ENCODE results near the gene ZNF646.

The ZNF646 gene, protein sequence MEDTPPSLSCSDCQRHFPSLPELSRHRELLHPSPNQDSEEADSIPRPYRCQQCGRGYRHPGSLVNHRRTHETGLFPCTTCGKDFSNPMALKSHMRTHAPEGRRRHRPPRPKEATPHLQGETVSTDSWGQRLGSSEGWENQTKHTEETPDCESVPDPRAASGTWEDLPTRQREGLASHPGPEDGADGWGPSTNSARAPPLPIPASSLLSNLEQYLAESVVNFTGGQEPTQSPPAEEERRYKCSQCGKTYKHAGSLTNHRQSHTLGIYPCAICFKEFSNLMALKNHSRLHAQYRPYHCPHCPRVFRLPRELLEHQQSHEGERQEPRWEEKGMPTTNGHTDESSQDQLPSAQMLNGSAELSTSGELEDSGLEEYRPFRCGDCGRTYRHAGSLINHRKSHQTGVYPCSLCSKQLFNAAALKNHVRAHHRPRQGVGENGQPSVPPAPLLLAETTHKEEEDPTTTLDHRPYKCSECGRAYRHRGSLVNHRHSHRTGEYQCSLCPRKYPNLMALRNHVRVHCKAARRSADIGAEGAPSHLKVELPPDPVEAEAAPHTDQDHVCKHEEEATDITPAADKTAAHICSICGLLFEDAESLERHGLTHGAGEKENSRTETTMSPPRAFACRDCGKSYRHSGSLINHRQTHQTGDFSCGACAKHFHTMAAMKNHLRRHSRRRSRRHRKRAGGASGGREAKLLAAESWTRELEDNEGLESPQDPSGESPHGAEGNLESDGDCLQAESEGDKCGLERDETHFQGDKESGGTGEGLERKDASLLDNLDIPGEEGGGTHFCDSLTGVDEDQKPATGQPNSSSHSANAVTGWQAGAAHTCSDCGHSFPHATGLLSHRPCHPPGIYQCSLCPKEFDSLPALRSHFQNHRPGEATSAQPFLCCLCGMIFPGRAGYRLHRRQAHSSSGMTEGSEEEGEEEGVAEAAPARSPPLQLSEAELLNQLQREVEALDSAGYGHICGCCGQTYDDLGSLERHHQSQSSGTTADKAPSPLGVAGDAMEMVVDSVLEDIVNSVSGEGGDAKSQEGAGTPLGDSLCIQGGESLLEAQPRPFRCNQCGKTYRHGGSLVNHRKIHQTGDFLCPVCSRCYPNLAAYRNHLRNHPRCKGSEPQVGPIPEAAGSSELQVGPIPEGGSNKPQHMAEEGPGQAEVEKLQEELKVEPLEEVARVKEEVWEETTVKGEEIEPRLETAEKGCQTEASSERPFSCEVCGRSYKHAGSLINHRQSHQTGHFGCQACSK (N-terminal part only)

DNA sequence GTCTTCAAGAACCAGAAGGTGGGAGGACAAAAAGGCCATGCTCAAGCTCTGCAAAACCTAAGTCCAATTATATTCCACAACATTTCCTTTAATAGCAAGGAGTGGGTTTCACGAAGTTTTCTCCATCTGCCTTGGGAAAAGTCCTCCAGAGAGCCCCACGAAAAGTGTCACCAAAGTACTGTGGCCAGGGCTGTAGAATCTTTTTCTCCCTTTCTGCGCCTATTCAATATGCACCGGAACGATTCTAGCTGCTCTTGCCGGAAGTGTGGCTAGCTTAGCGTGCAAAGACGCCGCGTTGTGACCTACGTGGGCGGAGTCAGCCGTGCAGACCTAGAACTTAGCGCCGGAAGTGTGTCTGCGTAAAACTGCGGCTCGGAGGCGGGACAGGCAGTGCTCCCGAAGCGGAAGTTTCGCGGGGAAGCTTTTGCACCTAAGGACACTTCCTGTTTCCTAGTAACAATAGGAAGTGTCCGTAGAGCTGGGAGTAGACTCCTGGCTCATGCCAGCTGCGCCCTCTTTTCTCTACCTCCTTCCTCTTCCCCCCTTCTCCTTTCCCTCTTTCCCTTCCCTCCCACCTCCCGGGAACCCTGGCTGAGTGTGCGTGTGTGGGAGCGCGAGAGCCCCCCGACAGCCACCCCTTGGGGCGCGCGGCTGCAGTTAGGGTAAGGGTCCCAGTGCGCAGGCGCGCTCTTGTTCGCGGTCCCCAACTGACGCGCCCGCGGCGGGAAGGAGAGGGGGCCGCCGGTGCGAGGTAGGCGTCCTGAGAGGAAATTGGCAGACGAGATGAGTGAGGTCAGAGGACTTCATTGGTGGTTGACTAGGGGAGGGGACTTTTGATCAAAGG lies at the start of gene ZNF646, which contains the start of gene ZNF668:
TSS of gene ZNF646 (plus strand) at position 453 of the 844 bp plus-strand sequence. CDS start 1,903 bp downstream, outside the sequence.
TSS of gene ZNF668 (minus strand) at position 271 of the 844 bp plus-strand sequence. CDS start 9,781 bp downstream, outside the sequence.
- peaks cover 31 to 38% of the 10 kb centered on the region in 2 donors for H3K4me1 Mint-ChIP-seq
- H3K27ac Mint-ChIP-seq, result peak within 1 kb of the TSS; percentile 98
- ATAC-seq (replicated peaks) (peak; percentile 83 to 85), DNase-seq (peak; percentile 98)
- no peaks in the 10 kb centered on the region for H3K9me3 Mint-ChIP-seq
- peaks cover 14 to 36% of the 10 kb centered on the region in 2 donors for H3K36me3 Mint-ChIP-seq
- no peaks in the 10 kb centered on the region for H3K27me3 Mint-ChIP-seq
- H3K4me3 Mint-ChIP-seq, result peak within 1 kb of the TSS; percentile 91 to 98

DNA sequence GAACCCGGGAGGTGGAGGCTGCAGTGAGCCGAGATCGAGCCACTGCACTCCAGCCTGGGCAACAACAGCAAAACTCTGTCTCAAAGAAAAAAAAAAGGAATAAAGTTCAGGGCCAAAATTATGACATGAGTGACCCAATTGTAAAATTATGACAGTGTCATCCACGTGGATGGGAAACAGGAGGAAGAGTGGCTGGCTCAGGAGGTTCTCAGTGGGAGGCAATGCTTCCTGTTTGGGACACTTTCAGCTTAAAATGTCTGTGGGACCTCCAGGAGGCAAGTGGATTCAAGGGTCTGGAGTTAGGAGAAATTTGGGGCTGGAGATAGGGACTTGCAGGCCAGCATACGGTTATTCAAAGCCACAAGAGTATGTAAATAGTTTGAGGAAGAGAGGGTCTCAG lies 48.9 kb upstream of the ZNF646 start:
- Mint-ChIP-seq H3K4me3 (no peak overlapping the region), H3K36me3 (no peaks in the 10 kb centered on the region), H3K27me3 (no peaks in the 10 kb centered on the region), H3K4me1 (peaks cover 0 to under 1% of the 10 kb centered on the region in 2 donors), H3K9me3 (no peaks in the 10 kb centered on the region), H3K27ac (no peak overlapping the region)
- no peak for ATAC-seq (replicated peaks)
- DNase-seq, result no peak

DNA sequence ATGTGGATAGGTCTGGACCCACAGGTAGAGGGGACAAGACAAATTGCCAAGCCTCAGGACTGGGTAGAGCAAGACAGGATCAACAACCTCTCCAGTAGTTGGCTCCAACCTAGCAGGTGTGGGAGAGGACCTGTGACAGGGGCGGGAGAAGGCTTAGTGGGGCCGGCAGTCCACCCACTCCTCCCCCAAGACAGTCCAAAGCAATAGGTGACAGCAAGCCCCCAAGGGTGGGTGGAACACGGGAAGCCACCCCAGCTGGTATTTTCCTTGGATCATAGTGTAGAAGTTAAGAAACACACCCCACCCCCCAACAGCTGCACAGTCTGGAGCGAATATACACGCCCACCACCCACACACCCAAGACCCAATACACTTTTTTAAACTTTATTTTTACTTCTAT lies 45.0 kb upstream of the ZNF646 start:
- H3K36me3 Mint-ChIP-seq, result peaks cover 10 to 12% of the 10 kb centered on the region in 2 donors
- no peak overlapping the region for H3K4me3 Mint-ChIP-seq
- ATAC-seq (replicated peaks) (no peak), DNase-seq (no peak)
- no peaks in the 10 kb centered on the region for H3K9me3 Mint-ChIP-seq
- no peaks in the 10 kb centered on the region for H3K27me3 Mint-ChIP-seq
- H3K4me1 Mint-ChIP-seq, result peaks cover 10 to 25% of the 10 kb centered on the region in 2 donors
- no peak overlapping the region for H3K27ac Mint-ChIP-seq

DNA sequence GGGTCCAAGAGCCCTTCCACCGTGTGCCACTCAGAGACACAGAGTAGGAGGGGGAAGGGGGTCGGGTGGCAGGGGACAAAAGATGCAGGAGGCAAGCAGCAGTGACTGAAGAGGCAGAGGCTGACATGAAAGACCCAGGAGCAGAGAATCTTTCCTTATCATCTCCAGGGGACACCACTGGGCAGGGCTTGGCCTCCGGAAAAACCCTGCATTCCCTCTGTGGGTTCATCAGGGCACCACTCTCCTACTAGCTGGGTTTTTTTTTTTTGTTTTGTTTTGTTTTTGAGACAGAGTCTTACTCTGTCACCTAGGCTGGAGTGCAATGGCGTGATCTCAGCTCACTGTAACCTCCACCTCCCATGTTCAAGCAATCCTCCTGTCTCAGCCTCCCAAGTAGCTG lies 42.9 kb upstream of the ZNF646 start:
- H3K9me3 Mint-ChIP-seq, result no peaks in the 10 kb centered on the region
- H3K4me1 Mint-ChIP-seq, result peaks cover 13 to 35% of the 10 kb centered on the region in 2 donors
- H3K36me3 Mint-ChIP-seq, result peaks cover 19 to 22% of the 10 kb centered on the region in 2 donors
- peak overlapping the region; percentile 91 for H3K27ac Mint-ChIP-seq
- ATAC-seq (replicated peaks) (no peak), DNase-seq (no peak)
- H3K4me3 Mint-ChIP-seq, result peak overlapping the region in 1 of 2 donors; percentile 87
- H3K27me3 Mint-ChIP-seq, result no peaks in the 10 kb centered on the region

DNA sequence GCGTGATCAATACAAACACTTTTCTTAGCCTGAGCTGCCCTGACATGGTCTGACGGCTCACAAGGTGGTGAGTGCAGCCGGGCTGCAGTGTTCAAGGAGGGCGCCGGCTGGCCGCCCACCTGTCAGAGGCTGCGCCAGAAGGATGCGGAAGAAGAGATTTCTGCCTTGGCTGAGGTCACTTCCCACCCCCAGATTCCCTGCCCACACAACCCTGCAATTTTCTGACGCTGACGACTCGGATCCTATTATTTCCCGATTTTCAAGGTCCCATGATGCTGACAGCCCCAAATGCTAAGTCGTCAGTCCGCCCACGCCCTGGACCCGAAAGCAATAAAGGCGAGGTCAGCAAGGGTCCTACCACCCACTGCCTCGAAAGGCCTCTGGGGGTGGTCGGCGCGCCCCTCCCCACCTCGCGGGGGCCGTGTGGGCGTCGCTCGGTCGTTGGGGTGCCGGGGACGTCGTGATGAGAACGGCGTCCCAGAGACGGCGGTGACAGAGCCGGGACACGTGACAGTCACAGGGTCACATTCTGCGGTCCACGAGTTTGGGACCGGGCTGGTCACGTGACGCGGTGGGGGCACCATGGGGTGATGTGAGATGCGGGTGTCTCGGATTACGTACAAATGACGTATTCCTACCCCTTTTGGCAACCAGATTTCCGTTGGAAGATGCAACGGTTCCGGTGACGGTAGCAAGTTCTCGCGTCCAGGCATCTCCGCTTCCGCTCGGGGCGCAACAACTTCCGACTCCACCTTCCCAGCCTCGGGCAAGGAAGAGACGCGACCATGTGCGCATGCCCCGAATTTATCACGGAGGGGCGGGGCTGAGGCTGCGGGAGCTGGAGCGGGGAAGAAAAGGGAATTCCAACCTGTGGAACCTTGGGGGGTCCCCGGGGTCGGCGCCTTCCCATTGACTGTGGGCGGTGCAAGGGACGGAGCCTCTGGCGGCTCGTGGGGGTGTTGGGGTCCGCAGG lies 41.2 kb upstream of the ZNF646 start, which contains the start of gene STX4:
TSS of gene STX4 (plus strand) at position 823 of the 973 bp plus-strand sequence. CDS start 248 bp downstream, outside the sequence.
- H3K9me3 Mint-ChIP-seq, result no peaks in the 10 kb centered on the region
- peak within 1 kb of the TSS; percentile 91 for H3K27ac Mint-ChIP-seq

DNA sequence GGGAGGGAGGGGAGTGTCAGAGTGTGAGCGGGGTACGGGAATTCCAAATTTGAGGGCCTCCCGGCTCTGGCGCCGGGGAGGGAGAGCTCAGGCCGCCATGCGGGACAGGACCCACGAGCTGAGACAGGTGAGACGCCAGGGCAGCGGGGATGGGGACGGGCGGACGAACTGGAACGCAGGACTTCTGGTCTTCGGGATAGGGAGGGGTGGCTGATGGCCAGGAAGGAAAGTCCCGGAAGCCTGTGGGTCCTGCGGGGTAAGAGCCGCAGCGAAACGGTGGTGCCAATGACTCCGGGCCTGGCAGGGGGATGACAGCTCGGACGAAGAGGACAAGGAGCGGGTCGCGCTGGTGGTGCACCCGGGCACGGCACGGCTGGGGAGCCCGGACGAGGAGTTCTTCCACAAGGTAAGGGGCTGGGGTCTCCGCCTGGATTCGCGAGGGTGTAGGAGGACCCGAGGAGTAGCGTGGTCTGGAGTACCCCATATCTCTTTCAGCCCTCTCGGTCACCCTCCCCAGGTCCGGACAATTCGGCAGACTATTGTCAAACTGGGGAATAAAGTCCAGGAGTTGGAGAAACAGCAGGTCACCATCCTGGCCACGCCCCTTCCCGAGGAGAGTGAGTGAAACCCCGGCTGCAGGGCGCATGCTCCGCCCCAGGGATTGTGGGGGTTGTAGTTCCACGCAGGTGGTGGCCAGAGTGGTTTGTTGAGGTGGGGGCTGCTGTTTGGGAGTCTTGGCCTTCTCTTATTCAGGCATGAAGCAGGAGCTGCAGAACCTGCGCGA lies 40.3 kb upstream of the ZNF646 start:
- H3K4me3 Mint-ChIP-seq, result peak overlapping the region; percentile 87 to 100
- DNase-seq (peak; percentile 78), ATAC-seq (replicated peaks) (peak; percentile 41 to 50)
- H3K4me1 Mint-ChIP-seq, result peaks cover 17 to 42% of the 10 kb centered on the region in 2 donors
- H3K9me3 Mint-ChIP-seq, result no peaks in the 10 kb centered on the region
- H3K36me3 Mint-ChIP-seq, result peaks cover 34 to 37% of the 10 kb centered on the region in 2 donors
- H3K27me3 Mint-ChIP-seq, result no peaks in the 10 kb centered on the region
- H3K27ac Mint-ChIP-seq, result peak overlapping the region; percentile 91

More for the DNA sequence above, 41.2 kb upstream of the ZNF646 start, which contains the start of gene STX4:
- H3K4me3 Mint-ChIP-seq, result peak within 1 kb of the TSS; percentile 87 to 100
- peaks cover 26 to 33% of the 10 kb centered on the region in 2 donors for H3K36me3 Mint-ChIP-seq
- H3K27me3 Mint-ChIP-seq, result no peaks in the 10 kb centered on the region
- peaks cover 17 to 42% of the 10 kb centered on the region in 2 donors for H3K4me1 Mint-ChIP-seq
- DNase-seq, result peak; percentile 96
- ATAC-seq (replicated peaks), result peak; percentile 78 to 83

DNA sequence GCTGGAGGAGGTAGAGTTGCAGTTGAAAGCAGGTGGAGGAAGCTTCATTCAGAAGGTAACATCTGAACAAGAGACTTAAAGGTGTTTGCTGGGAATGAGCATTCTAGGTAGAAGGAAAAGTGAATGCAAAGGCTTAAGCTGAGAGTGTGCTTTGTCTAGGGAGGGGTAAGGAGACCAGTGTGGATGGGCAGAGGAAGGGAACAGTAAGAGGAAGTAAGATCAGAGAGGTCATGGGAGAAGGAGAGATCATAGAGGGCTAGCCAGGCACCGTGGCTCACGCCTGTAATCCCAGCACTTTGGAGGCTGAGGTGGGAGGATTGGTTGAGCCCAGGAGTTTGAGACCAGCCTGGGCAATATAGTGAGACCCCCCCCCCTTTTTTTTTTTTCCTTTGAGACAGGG lies 37.5 kb upstream of the ZNF646 start:
- H3K27me3 Mint-ChIP-seq, result no peaks in the 10 kb centered on the region
- H3K9me3 Mint-ChIP-seq, result no peaks in the 10 kb centered on the region
- no peak for ATAC-seq (replicated peaks)
- peak overlapping the region in 1 of 2 donors; percentile 12 for H3K4me3 Mint-ChIP-seq
- DNase-seq, result no peak
- peaks cover 47 to 51% of the 10 kb centered on the region in 2 donors for H3K36me3 Mint-ChIP-seq
- peaks cover 15 to 31% of the 10 kb centered on the region in 2 donors for H3K4me1 Mint-ChIP-seq
- no peak overlapping the region for H3K27ac Mint-ChIP-seq

DNA sequence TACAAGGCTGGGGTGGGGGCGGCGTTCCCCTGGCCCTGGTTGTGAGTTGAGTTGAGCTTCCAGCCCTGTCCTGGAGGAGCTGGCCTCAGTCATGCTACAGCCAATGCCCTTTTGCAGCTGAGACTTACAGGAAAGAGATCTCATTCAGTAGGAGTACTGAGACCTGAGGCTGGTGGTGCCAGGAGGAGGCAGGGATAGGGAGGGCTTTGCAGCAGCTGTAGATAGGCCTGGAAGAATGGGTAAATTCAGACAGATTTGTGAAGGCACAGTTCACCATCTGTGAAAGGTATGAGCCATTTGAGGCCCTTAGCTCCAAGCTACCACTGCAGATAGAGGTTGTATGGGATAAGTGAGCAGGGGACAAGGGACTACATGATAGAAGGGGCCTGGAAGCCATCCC lies 35.2 kb upstream of the ZNF646 start:
- Mint-ChIP-seq H3K4me1 (peaks cover 9 to 19% of the 10 kb centered on the region in 2 donors), H3K36me3 (peaks cover 43 to 53% of the 10 kb centered on the region in 2 donors), H3K9me3 (no peaks in the 10 kb centered on the region), H3K27me3 (no peaks in the 10 kb centered on the region), H3K4me3 (no peak overlapping the region), H3K27ac (peak overlapping the region; percentile 85)
- ATAC-seq (replicated peaks), result no peak
- DNase-seq, result no peak

DNA sequence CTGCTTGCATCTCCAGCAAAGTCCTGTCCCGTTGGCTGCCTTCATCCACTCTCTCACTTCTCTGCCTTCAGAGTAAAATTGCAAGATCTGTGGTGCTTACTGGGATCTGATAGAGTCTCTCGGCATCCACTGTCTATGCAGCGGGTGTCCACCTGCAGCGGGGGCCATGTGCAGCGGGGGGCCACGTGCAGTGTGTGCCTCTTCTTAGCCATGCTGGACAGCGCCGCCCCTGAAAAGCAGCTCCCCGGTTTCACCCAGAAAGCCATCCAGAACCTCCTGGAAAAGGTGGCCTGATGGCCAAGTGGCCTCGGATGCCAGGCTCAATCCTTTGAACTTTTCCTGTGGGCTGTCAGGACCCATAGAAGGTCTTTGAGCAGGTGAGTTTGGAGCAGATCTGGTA lies 31.4 kb upstream of the ZNF646 start:
- Mint-ChIP-seq H3K36me3 (peaks cover 26 to 34% of the 10 kb centered on the region in 2 donors), H3K9me3 (no peaks in the 10 kb centered on the region), H3K27ac (peak overlapping the region; percentile 37), H3K27me3 (no peaks in the 10 kb centered on the region), H3K4me3 (no peak overlapping the region), H3K4me1 (peaks cover 0 to 2% of the 10 kb centered on the region in 2 donors)
- DNase-seq (no peak), ATAC-seq (replicated peaks) (no peak)

DNA sequence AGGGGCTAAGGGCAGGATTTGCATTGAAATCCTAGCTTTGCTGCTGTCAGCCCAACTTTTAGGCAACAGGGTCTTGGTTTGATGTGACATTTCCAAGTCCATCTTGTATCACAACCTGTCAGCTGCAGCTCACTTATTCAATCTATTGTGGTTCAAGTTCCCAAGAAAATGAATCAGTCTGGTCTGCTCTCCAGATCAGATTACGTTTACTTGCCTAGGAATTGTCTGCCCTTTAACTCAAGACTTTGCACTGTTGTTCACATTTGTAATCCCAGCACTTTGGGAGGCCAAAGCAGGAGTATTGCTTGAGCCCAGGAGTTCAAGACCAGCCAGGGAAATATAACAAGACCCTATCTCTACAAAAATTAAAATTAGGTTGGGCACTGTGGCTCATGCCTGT lies 30.9 kb upstream of the ZNF646 start:
- DNase-seq, result no peak
- no peaks in the 10 kb centered on the region for H3K27me3 Mint-ChIP-seq
- no peaks in the 10 kb centered on the region for H3K9me3 Mint-ChIP-seq
- peaks cover 0 to 2% of the 10 kb centered on the region in 2 donors for H3K4me1 Mint-ChIP-seq
- no peak overlapping the region for H3K27ac Mint-ChIP-seq
- no peak overlapping the region for H3K4me3 Mint-ChIP-seq
- peaks cover 21 to 33% of the 10 kb centered on the region in 2 donors for H3K36me3 Mint-ChIP-seq
- ATAC-seq (replicated peaks), result no peak

DNA sequence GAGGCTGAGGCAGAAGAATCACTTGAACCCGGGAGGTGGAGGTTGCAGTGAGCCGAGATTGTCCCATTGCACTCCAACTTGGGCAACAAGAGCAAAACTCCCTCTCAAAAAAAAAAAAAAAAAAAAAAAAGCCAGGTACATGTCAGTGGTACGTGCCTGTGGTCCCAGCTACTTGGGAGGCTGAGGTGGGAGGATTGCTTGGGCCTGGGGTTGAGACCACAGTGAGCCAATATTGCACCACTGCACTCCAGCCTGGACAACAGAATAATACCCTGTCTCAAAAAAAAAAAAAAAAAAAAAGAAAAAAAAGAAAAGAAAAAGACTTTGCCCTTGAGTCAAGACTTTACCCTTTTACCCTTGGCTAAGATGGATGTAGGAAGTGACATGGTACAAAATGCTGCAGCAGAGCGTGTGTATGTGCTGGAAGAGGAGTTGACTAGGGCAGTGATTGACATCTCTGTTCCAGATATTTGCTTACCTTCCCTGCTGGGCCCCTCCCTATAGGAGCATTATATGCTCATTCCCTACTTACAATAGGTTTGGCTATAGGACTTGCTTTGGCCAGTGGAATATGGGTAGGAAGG lies 30.2 kb upstream of the ZNF646 start:
- H3K27ac Mint-ChIP-seq, result no peak overlapping the region
- ATAC-seq (replicated peaks), result no peak
- no peaks in the 10 kb centered on the region for H3K9me3 Mint-ChIP-seq
- peaks cover 0 to 2% of the 10 kb centered on the region in 2 donors for H3K4me1 Mint-ChIP-seq
- no peak overlapping the region for H3K4me3 Mint-ChIP-seq
- no peak for DNase-seq
- peaks cover 16 to 27% of the 10 kb centered on the region in 2 donors for H3K36me3 Mint-ChIP-seq
- H3K27me3 Mint-ChIP-seq, result no peaks in the 10 kb centered on the region
